ENCODE results near the gene PNMA1. TPM values are rescaled to one million over a fixed set of nuclear protein-coding genes. Genes with fewer than 3 reads are reported as not detected.

Gene PNMA1
- polyA plus RNA-seq, 1 donor from 2014 or later, result 205 TPM

DNA sequence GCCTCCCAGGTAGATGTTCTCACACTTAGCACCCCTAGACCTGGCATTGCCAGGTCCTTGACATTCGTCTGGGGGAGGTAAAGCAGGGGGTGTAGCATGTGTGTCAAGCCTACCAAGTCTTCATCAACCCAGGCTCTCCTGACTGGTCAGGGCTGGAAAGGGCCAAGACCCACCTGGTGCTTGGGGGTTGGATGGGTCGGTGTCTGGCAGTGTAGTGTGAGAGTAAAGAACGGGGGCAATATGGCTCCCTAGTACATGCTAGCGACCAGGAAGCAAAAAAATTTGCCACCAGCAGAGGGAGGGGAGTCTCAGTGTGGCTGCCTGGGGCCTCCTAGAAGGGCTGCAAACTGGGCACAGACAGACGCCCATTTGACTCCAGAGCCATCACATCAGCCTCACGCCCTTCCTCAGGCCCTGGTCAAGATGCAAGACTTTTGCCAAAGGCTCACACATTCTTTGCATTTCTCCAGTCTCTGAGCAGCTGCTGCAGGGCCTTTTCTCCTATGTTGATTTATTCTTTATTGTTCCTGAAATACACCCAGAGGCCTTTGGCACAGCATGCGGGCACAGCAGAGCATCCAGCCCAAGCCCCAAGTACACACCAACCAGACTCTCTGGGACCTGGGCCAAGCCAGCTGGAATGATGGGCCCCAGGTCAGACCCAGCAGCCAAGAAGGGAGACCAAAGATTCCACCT is 38.3 kb upstream of the PNMA1 start:
- H3K4me3 ChIP-seq (ENCODE audit: low read length), result no peak overlapping the region
- TF ChIP-seq EZH2 (IDR thresholded peaks at IDR 0.05; ENCODE audit: borderline replicate concordance, insufficient read depth, low read length, poor library complexity, severe bottlenecking) (no peak), REST (IDR thresholded peaks at IDR 0.05; ENCODE audit: borderline replicate concordance) (no peak), EP300 (conservative IDR thresholded peaks at IDR 0.05; ENCODE audit: poor library complexity, severe bottlenecking) (no peak), RAD21 (conservative IDR thresholded peaks at IDR 0.05) (no peak), MXI1 (conservative IDR thresholded peaks at IDR 0.05; ENCODE audit: poor library complexity, severe bottlenecking) (no peak), POLR2AphosphoS5 (IDR thresholded peaks at IDR 0.05) (no peak), TAF1 (IDR thresholded peaks at IDR 0.05; ENCODE audit: low read depth) (no peak), SMC3 (conservative IDR thresholded peaks at IDR 0.05; ENCODE audit: poor library complexity) (no peak)
- TF ChIP-seq, protein P1, sequence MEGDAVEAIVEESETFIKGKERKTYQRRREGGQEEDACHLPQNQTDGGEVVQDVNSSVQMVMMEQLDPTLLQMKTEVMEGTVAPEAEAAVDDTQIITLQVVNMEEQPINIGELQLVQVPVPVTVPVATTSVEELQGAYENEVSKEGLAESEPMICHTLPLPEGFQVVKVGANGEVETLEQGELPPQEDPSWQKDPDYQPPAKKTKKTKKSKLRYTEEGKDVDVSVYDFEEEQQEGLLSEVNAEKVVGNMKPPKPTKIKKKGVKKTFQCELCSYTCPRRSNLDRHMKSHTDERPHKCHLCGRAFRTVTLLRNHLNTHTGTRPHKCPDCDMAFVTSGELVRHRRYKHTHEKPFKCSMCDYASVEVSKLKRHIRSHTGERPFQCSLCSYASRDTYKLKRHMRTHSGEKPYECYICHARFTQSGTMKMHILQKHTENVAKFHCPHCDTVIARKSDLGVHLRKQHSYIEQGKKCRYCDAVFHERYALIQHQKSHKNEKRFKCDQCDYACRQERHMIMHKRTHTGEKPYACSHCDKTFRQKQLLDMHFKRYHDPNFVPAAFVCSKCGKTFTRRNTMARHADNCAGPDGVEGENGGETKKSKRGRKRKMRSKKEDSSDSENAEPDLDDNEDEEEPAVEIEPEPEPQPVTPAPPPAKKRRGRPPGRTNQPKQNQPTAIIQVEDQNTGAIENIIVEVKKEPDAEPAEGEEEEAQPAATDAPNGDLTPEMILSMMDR (IDR thresholded peaks at IDR 0.05; ENCODE audit: poor library complexity, severe bottlenecking), result no peak
- H4K20me1 ChIP-seq (ENCODE audit: insufficient read depth), result no peaks in the 10 kb centered on the region
- H3K27ac ChIP-seq (ENCODE audit: low read length), result no peak overlapping the region
- no peaks in the 10 kb centered on the region for H3K36me3 ChIP-seq (ENCODE audit: insufficient read depth, low read length)
- no peaks in the 10 kb centered on the region for H3K9me2 ChIP-seq (ENCODE audit: insufficient read depth, low read length)
- peaks cover 15% of the 10 kb centered on the region for H3K79me2 ChIP-seq (replicated peaks; ENCODE audit: insufficient read depth, low read length)
- no peaks in the 10 kb centered on the region for H3K27me3 ChIP-seq (ENCODE audit: insufficient read depth, low read depth, low read length)
- H3F3A ChIP-seq (ENCODE audit: insufficient read depth, low read length, poor library complexity, severe bottlenecking), result no peaks in the 10 kb centered on the region
- no peak overlapping the region for H2AFZ ChIP-seq (ENCODE audit: low read depth, low read length)
- no peak overlapping the region for H3K9ac ChIP-seq (ENCODE audit: low read length)
- H3K4me2 ChIP-seq (ENCODE audit: low read length), result no peak overlapping the region
- H3K9me3 ChIP-seq (ENCODE audit: low read length), result no peaks in the 10 kb centered on the region

GRCh38 chr14:73751157-73751691 is 37.0 kb upstream of the PNMA1 start:
- Histone ChIP-seq H3K9ac (ENCODE audit: low read length) (no peak overlapping the region), H3K27ac (ENCODE audit: low read length) (no peak overlapping the region), H3K36me3 (ENCODE audit: insufficient read depth, low read length) (no peaks in the 10 kb centered on the region), H3K4me2 (ENCODE audit: low read length) (no peak overlapping the region), H3K27me3 (ENCODE audit: insufficient read depth, low read depth, low read length) (no peaks in the 10 kb centered on the region), H4K20me1 (ENCODE audit: insufficient read depth) (no peaks in the 10 kb centered on the region), H3F3A (ENCODE audit: insufficient read depth, low read length, poor library complexity, severe bottlenecking) (no peaks in the 10 kb centered on the region), H2AFZ (ENCODE audit: low read depth, low read length) (no peak overlapping the region), H3K9me3 (ENCODE audit: low read length) (no peaks in the 10 kb centered on the region), H3K9me2 (ENCODE audit: insufficient read depth, low read length) (no peaks in the 10 kb centered on the region), H3K79me2 (replicated peaks; ENCODE audit: insufficient read depth, low read length) (peaks cover 2% of the 10 kb centered on the region), H3K4me3 (ENCODE audit: low read length) (no peak overlapping the region)
- TF ChIP-seq POLR2AphosphoS5 (IDR thresholded peaks at IDR 0.05) (no peak), TAF1 (IDR thresholded peaks at IDR 0.05; ENCODE audit: low read depth) (no peak), RAD21 (conservative IDR thresholded peaks at IDR 0.05) (no peak), MXI1 (conservative IDR thresholded peaks at IDR 0.05; ENCODE audit: poor library complexity, severe bottlenecking) (no peak), EP300 (conservative IDR thresholded peaks at IDR 0.05; ENCODE audit: poor library complexity, severe bottlenecking) (no peak), SMC3 (conservative IDR thresholded peaks at IDR 0.05; ENCODE audit: poor library complexity) (no peak), REST (IDR thresholded peaks at IDR 0.05; ENCODE audit: borderline replicate concordance) (no peak), EZH2 (IDR thresholded peaks at IDR 0.05; ENCODE audit: borderline replicate concordance, insufficient read depth, low read length, poor library complexity, severe bottlenecking) (no peak)
- TF ChIP-seq, protein P1 (IDR thresholded peaks at IDR 0.05; ENCODE audit: poor library complexity, severe bottlenecking), result no peak
